HUES64 (cell line): Measurements from ENCODE around the gene BRINP3. TPM values are rescaled to one million over a fixed set of nuclear protein-coding genes. Genes with fewer than 3 reads are reported as not detected.
"Not testable (repeated sequence)": the region's sequence is repeated elsewhere in the genome, so short reads cannot be mapped to it uniquely, and the experiment has no call there.

Experiments
- H3K27ac ChIP-seq: 2 replicates; pipeline ENCODE4 v1.7.0; 2013; ENCODE audit warnings: low read depth, low read length, inconsistent platforms
- H3K27me3 ChIP-seq: 2 replicates; pipeline ENCODE4 v1.6.1; 2013; ENCODE audit warnings: mild to moderate bottlenecking, low read length; ENCODE audit not compliant: insufficient read depth
- H3K36me3 ChIP-seq: 2 replicates; pipeline ENCODE4 v1.6.1; 2013; ENCODE audit warnings: mild to moderate bottlenecking, low read length; ENCODE audit not compliant: insufficient read depth
- H3K4me1 ChIP-seq: 2 replicates; pipeline ENCODE4 v1.6.1; 2013; ENCODE audit warnings: mild to moderate bottlenecking, low read length, moderate library complexity; ENCODE audit not compliant: insufficient read depth
- H3K4me3 ChIP-seq: 2 replicates; pipeline ENCODE4 v1.5.1; 2013; ENCODE audit warnings: mild to moderate bottlenecking, low read length, moderate library complexity
- H3K9ac ChIP-seq: 2 replicates; pipeline ENCODE4 v1.6.1; 2013; ENCODE audit warnings: mild to moderate bottlenecking, low read depth, low read length
- H3K9me3 ChIP-seq: 2 replicates; pipeline ENCODE4 v1.6.1; 2013; ENCODE audit warnings: low read depth, low read length; ENCODE audit not compliant: insufficient read depth
- WGBS: fragments of 150-250, 120-280 bp; methylation state at CpG from one replicate; pipeline ENCODE4 v1.1.7; 2013; ENCODE audit warnings: missing lambda C conversion rate; 5-methylcytosine and 5-hydroxymethylcytosine counted together
- polyA plus RNA-seq, 2 experiments: library from polyadenylated mRNA; stranded (reverse); fragments of 50-300 nt; gene quantifications; one replicate each; pipeline ENCODE4 v1.2.3, GENCODE V29; 2013

Gene BRINP3
- polyA plus RNA-seq (2013, experiment 1 of 2): not detected
- polyA plus RNA-seq (2013, experiment 2 of 2): 0.32 TPM

DNA sequence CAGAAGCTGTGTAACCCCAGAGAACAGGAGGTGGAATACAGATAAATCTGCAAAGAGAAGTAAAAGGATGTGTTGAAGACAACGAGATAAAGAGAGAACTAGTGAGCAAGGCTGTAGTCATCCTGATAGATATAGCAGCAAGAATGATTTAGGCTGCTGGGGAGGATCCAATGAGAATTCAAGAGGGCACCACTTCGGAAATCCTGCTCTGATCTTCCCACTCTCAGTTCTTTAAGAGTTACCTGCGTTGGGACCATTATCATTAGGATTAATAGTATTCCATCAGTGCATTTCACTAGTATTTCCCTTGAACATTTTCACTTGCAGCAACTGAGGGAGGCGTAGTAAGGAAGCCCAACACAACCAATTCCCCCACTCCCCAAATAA lies at the start of gene BRINP3:
BRINP3 (minus strand) TSS at position 103 of the 387 bp plus-strand sequence.
- Histone ChIP-seq H3K27me3 (peaks cover 56% of the 10 kb centered on the region), H3K9ac (peak within 1 kb of the TSS; percentile 44), H3K27ac (peak within 1 kb of the TSS; percentile 26; the same call in 1 of the 2 replicates), H3K4me1 (peaks cover 34% of the 10 kb centered on the region), H3K36me3 (no peaks in the 10 kb centered on the region), H3K4me3 (peak within 1 kb of the TSS; percentile 83), H3K9me3 (no peaks in the 10 kb centered on the region)
- 2% methylated on average over 4 of the region's 4 CpGs for WGBS

DNA sequence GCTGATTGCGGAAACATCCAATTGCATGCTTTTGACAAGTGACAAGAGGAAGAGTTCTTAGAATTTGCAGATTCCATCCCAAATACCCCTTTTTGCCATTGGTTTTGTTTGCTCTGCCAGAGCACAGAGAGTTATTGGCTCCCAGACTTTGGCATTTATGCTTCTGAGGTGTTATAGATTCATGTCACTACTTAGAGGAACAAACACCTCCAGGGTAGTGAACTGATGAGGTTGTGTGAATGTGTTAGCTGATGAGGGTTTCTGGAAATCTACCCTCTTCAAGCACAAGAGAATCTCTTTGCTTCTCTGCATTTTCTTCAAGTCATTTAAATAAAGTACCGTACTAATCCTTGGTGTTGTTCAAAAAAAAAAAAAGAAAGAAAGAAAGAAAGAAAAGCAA lies 33.9 kb upstream of the BRINP3 start:
- H3K4me3 ChIP-seq: no peak overlapping the region
- WGBS: 90% methylated on average over 2 of the region's 2 CpGs
- H3K9ac ChIP-seq: no peak overlapping the region
- no peak overlapping the region for H3K27ac ChIP-seq
- no peaks in the 10 kb centered on the region for H3K9me3 ChIP-seq
- H3K36me3 ChIP-seq: no peaks in the 10 kb centered on the region
- H3K27me3 ChIP-seq: no peaks in the 10 kb centered on the region
- no peaks in the 10 kb centered on the region for H3K4me1 ChIP-seq

DNA sequence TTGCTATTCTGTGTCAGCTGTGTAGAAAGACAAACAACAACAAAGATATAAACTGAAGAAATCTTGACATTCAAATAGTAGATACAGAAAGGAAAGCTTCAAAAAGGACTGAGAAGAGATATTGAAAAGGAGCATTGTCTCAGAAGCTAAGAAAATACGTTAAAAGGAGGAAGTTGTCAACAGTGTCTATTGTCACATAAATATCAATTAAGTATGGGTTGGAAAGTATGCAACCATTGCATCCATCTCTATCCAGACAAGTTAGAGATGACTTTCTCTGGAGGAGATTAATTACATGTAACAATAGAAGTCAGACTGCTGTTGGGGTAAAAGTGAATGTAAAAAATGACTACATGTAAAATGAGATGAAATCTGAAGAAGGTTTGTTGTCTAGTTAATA lies 29.7 kb upstream of the BRINP3 start:
- Histone ChIP-seq H3K36me3 (no peaks in the 10 kb centered on the region), H3K27ac (no peak overlapping the region), H3K27me3 (no peaks in the 10 kb centered on the region), H3K4me3 (no peak overlapping the region), H3K9me3 (0 out of 2 replicates have a peak, but pooled peaks cover 4% of the 10 kb centered on the region), H3K9ac (no peak overlapping the region), H3K4me1 (no peaks in the 10 kb centered on the region)
- WGBS: 44% methylated on average over 1 of the region's 1 CpG

DNA sequence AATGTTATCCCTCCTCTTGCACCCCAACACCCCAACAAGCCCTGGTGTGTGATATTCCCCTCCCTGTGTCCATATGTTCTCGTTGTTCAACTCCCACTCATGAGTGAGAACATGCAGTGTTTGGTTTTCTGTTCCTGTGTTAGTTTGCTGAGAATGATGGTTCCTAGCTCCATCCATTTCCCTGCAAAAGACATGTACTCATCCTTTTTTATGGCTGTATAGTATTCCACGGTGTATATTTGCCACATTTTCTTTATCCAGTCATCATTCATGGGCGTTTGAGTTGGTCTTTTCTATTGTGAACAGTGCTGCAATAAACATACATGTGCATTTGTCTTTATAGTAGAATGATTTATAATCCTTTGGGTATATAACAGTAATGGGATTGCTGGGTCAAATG lies 26.9 kb upstream of the BRINP3 start:
- H3K36me3 ChIP-seq, H3K9me3 ChIP-seq, H3K27me3 ChIP-seq, H3K27ac ChIP-seq, H3K4me1 ChIP-seq, H3K9ac ChIP-seq, H3K4me3 ChIP-seq: not testable (repeated sequence)
- 92% methylated on average over 2 of the region's 3 CpGs for WGBS

DNA sequence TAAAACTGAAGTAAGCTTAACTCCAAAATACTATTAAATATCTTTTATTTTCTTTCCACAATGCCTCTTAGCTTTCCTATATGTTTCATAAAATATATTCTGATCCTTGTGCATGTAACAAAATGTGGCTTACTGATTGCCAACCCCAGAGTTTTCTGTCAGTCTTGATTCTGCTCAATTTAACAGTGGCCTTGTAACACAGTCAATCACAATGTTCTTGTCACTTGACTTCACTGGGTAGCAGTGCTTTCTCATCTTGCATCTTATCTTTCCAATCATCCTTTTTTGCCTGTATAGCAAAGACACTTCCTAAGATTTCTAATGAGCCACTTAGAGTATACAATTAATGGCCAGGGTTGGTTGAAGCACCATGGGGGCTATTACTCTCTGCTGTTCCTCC lies 19.9 kb upstream of the BRINP3 start:
- H3K9ac ChIP-seq: no peak overlapping the region
- no peaks in the 10 kb centered on the region for H3K4me1 ChIP-seq
- H3K4me3 ChIP-seq: no peak overlapping the region
- H3K27ac ChIP-seq: no peak overlapping the region
- H3K36me3 ChIP-seq: no peaks in the 10 kb centered on the region
- no peaks in the 10 kb centered on the region for H3K9me3 ChIP-seq
- no peaks in the 10 kb centered on the region for H3K27me3 ChIP-seq

DNA sequence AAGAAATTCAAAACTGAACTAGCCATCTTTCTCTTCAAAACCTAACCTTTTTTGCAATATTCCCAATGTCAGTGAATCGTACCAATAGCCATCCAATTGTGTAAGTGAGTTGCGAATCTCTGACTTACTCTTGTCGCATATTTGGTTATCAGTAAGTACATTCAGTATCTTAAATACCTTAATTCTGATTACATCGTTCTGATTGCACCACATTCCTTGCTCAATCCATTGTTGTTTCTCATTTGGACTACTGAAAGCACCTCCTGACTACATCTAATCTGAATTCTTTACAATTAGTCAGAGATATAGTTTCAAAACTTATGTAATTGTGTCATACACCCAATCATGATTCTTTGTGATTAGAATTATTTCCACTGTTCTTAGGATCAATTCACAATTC lies 16.8 kb upstream of the BRINP3 start:
- WGBS: 93% methylated on average over 4 of the region's 4 CpGs
- Histone ChIP-seq H3K27me3 (no peaks in the 10 kb centered on the region), H3K9me3 (no peaks in the 10 kb centered on the region), H3K36me3 (no peaks in the 10 kb centered on the region), H3K9ac (no peak overlapping the region), H3K27ac (no peak overlapping the region), H3K4me1 (no peaks in the 10 kb centered on the region), H3K4me3 (no peak overlapping the region)

DNA sequence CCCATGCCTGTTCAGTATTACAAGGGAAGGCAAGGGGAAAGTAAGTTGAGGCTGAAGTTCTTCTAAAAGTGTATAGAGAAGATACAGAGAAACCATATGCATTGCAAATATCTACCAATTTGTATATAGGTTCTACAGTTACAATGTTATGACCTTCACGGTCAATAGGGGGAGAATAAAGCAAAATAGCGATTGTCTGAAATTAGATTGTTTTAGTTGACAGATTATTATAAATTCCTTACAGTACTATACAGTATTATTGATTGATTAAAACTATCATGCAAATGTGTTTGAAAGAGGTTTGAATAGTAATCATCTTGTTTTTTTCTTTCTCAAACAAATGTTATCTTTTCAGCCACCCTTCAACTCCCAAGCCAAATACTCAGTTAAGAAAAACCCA lies 13.7 kb upstream of the BRINP3 start:
- no CpG with 5 or more reads among the region's 2 CpGs for WGBS
- H3K4me3 ChIP-seq: no peak overlapping the region
- H3K9ac ChIP-seq: no peak overlapping the region
- H3K27me3 ChIP-seq: no peaks in the 10 kb centered on the region
- H3K9me3 ChIP-seq: no peaks in the 10 kb centered on the region
- H3K4me1 ChIP-seq: no peaks in the 10 kb centered on the region
- no peak overlapping the region for H3K27ac ChIP-seq
- H3K36me3 ChIP-seq: no peaks in the 10 kb centered on the region

DNA sequence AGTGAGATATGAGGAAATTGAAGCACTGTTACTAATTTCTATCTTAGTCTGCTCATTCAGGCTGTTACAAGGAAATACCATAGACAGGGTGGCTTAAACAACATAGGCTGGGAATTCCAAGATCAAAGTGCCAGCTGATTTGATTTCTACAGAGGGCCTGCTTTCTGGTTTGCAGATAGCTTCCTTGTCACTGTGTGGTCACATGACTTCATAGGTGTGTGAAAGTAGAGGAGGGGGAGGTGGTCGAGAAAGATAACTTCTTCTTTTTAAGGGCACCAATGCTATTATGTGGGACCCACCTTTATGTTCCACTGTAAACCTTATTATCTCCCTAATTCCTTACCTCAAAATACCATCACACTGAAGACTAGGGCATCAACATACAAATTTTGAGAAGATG lies 6.4 kb upstream of the BRINP3 start:
- Histone ChIP-seq H3K27ac (no peak overlapping the region), H3K9me3 (no peaks in the 10 kb centered on the region), H3K4me3 (no peak overlapping the region), H3K27me3 (no peaks in the 10 kb centered on the region; the same call in 1 of the 2 replicates), H3K36me3 (no peaks in the 10 kb centered on the region), H3K4me1 (peaks cover 11% of the 10 kb centered on the region), H3K9ac (no peak overlapping the region)
- WGBS: no CpG with 5 or more reads among the region's 1 CpG

DNA sequence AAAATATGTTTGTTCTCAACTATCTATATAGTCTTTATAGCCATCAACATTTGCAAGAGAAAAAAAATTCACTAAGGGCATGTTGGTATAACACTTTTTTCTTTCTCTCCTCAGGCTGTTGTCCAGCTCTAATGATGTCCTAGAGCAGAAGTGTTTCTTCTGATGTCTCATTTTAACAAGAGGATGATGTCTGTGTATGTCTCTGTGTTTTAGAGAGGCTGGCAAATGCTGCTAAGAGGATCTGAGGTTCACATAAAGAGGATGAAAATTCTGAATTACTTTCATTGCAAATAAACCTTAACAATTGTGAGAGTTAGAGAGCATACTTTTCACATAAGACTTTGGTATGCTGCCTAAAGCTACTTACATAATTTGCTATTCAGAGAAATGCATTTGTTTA lies 2.6 kb upstream of the BRINP3 start:
- Histone ChIP-seq H3K9ac (no peak overlapping the region), H3K27ac (no peak overlapping the region), H3K9me3 (no peaks in the 10 kb centered on the region), H3K4me3 (no peak overlapping the region), H3K4me1 (peaks cover 27% of the 10 kb centered on the region), H3K36me3 (no peaks in the 10 kb centered on the region), H3K27me3 (peaks cover 32% of the 10 kb centered on the region)

DNA sequence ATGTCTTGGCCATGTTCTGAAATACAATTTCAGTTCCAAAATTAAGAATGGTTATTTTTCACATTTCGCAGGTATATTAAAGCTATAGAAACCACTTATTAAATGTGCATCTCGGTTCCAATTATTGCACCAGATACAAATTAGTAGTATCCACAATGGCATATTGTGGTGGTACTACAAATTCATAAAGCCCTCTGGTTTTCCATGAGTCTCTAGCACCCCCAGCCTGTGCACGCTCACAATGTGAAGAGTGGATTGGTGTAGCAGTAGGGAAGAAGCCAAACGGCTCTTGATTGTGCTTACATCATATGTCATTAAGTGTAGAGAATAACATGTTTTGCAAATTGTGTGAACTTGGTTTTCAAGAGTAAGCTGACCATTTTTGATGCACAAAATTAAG lies 1.9 kb upstream of the BRINP3 start:
- H3K36me3 ChIP-seq: no peaks in the 10 kb centered on the region
- no peak overlapping the region for H3K27ac ChIP-seq
- H3K9me3 ChIP-seq: no peaks in the 10 kb centered on the region
- H3K27me3 ChIP-seq: peaks cover 39% of the 10 kb centered on the region
- 62% methylated on average over 4 of the region's 4 CpGs for WGBS
- H3K4me3 ChIP-seq: peak overlapping the region; percentile 83
- no peak overlapping the region; the same call in 1 of the 2 replicates for H3K9ac ChIP-seq
- H3K4me1 ChIP-seq: peaks cover 31% of the 10 kb centered on the region

DNA sequence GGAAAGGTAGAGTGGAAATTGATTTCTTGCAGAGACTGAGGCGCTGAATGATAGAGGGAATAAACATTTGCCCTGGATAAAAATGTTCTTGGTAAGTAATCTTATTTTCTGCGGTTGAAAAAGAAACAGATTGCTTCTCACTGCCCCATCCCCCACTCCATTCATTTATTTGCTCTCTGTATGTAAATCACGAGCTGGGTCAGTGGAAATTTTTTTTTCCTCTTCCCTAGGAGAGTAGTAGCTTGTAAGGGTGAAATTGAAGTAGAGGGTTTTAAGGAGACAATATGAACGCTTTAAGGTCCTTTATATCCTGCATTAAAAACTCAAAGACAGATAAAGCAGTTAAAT lies 1.4 kb upstream of the BRINP3 start:
- no peaks in the 10 kb centered on the region for H3K9me3 ChIP-seq
- H3K4me1 ChIP-seq: peaks cover 34% of the 10 kb centered on the region
- peak overlapping the region; percentile 45; the same call in 1 of the 2 replicates for H3K27ac ChIP-seq
- WGBS: 0% methylated on average over 1 of the region's 4 CpGs
- H3K4me3 ChIP-seq: peak overlapping the region; percentile 83
- no peaks in the 10 kb centered on the region for H3K36me3 ChIP-seq
- H3K9ac ChIP-seq: peak overlapping the region; percentile 44; the same call in 1 of the 2 replicates
- peaks cover 44% of the 10 kb centered on the region for H3K27me3 ChIP-seq
